Measurements from ENCODE around the gene RELB. TPM values are rescaled to one million over a fixed set of nuclear protein-coding genes. Genes with fewer than 3 reads are reported as not detected.

The RELB gene
- total and polyA plus RNA-seq, 9 of the 15 experiments (the other 6 are each of a cell fraction or from before 2014, with no cell fraction given): 0.15 to 1.1 (median 0.28) TPM; not detected in 2

DNA sequence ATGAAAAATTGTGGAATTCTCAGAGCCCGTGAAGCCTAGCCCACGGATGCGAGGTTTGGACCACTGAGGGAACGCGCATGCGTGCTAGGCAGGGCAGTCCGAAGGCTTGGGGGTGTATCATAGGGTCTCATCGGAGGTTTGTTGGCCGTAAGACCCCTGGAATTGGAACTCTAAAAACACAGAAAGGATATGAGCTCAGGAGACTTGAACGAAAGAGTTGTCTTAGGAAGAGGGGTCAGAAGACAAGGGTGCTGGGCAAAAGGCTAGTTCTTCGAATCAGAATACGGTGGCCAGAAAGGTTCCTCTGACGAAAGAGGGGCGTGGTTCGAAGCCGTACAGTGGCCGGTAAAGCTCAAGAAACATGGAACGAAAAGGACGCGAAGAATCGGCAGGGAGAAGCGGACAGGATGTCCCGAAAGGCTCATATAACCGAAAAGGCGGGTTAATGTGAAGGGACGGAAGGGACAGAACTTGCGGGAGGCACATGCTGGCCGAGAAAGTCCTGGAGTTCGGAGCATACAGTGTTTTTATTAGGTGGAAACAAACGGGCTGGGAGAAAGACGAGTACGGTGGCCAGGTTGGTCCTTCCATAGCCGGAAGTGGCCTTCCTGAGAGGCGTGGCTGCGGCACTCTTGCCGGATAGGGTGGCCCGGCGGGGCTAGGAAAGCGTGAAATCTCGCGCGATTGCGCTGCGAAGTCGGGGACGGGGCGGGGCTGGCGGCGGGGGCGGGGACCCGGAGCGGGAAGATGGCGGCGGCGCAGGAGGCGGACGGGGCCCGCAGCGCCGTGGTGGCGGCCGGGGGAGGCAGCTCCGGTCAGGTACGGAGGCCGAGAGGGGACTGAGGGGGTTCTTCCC, 46.4 kb upstream of the RELB start, which contains the start of gene CLPTM1 (continued):
- no peak for TF ChIP-seq MEF2A (IDR thresholded peaks at IDR 0.05; ENCODE audit: control insufficient read depth, low read depth, low read length)
- no peak for TF ChIP-seq ZNF146 (CRISPR knock-in tag; IDR thresholded peaks at IDR 0.05; ENCODE audit: unreplicated experiment)
- no peak for TF ChIP-seq RFX5 (IDR thresholded peaks at IDR 0.05; ENCODE audit: low read depth, low read length)
- TF ChIP-seq ZNF57 (CRISPR knock-in tag; IDR thresholded peaks at IDR 0.05): no peak
- TF ChIP-seq NFE2L1 (tag; IDR thresholded peaks at IDR 0.05; ENCODE audit: borderline replicate concordance, low read depth): no peak
- peak; percentile 84 for TF ChIP-seq RBBP5 (IDR thresholded peaks at IDR 0.05; ENCODE audit: borderline replicate concordance, insufficient read depth, low read length, poor library complexity, severe bottlenecking)
- TF ChIP-seq E2F3 (CRISPR knock-in tag; IDR thresholded peaks at IDR 0.05): no peak
- TF ChIP-seq TAF9B (IDR thresholded peaks at IDR 0.05; ENCODE audit: partially characterized antibody): peak; percentile 81
- TF ChIP-seq ZNF431 (CRISPR knock-in tag; IDR thresholded peaks at IDR 0.05): no peak
- TF ChIP-seq, protein P1, sequence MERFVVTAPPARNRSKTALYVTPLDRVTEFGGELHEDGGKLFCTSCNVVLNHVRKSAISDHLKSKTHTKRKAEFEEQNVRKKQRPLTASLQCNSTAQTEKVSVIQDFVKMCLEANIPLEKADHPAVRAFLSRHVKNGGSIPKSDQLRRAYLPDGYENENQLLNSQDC (CRISPR knock-in tag; IDR thresholded peaks at IDR 0.05): no peak
- TF ChIP-seq ARNT (IDR thresholded peaks at IDR 0.05): peak; percentile 89 to 96
- no peak for TF ChIP-seq HDAC3 (IDR thresholded peaks at IDR 0.05; ENCODE audit: borderline replicate concordance, partially characterized antibody)
- no peak for TF ChIP-seq TEAD2 (tag; IDR thresholded peaks at IDR 0.05)
- TF ChIP-seq, protein P2, sequence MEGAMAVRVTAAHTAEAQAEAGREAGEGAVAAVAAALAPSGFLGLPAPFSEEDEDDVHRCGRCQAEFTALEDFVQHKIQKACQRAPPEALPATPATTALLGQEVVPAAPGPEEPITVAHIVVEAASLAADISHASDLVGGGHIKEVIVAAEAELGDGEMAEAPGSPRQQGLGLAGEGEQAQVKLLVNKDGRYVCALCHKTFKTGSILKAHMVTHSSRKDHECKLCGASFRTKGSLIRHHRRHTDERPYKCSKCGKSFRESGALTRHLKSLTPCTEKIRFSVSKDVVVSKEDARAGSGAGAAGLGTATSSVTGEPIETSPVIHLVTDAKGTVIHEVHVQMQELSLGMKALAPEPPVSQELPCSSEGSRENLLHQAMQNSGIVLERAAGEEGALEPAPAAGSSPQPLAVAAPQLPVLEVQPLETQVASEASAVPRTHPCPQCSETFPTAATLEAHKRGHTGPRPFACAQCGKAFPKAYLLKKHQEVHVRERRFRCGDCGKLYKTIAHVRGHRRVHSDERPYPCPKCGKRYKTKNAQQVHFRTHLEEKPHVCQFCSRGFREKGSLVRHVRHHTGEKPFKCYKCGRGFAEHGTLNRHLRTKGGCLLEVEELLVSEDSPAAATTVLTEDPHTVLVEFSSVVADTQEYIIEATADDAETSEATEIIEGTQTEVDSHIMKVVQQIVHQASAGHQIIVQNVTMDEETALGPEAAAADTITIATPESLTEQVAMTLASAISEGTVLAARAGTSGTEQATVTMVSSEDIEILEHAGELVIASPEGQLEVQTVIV (CRISPR knock-in tag; IDR thresholded peaks at IDR 0.05; ENCODE audit: borderline replicate concordance): no peak
- TF ChIP-seq, protein P3, sequence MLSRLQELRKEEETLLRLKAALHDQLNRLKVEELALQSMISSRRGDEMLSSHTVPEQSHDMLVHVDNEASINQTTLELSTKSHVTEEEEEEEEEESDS (CRISPR knock-in tag; IDR thresholded peaks at IDR 0.05): no peak
- no peak for TF ChIP-seq ZNF561 (CRISPR knock-in tag; conservative IDR thresholded peaks at IDR 0.05)
- TF ChIP-seq MAZ (CRISPR knock-in tag; conservative IDR thresholded peaks at IDR 0.05 in 1 of 2, IDR thresholded peaks at IDR 0.05 in 1 of 2): 0 out of 4 replicates have a peak, but pooled peaks of 1 of the 2 experiments have one; percentile 26
- TF ChIP-seq, protein P4, sequence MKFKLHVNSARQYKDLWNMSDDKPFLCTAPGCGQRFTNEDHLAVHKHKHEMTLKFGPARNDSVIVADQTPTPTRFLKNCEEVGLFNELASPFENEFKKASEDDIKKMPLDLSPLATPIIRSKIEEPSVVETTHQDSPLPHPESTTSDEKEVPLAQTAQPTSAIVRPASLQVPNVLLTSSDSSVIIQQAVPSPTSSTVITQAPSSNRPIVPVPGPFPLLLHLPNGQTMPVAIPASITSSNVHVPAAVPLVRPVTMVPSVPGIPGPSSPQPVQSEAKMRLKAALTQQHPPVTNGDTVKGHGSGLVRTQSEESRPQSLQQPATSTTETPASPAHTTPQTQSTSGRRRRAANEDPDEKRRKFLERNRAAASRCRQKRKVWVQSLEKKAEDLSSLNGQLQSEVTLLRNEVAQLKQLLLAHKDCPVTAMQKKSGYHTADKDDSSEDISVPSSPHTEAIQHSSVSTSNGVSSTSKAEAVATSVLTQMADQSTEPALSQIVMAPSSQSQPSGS (CRISPR knock-in tag; IDR thresholded peaks at IDR 0.05): no peak
- no peak for TF ChIP-seq PRPF4 (IDR thresholded peaks at IDR 0.05; ENCODE audit: insufficient read depth, low read depth, low read length, poor library complexity, severe bottlenecking)
- TF ChIP-seq, protein P5, sequence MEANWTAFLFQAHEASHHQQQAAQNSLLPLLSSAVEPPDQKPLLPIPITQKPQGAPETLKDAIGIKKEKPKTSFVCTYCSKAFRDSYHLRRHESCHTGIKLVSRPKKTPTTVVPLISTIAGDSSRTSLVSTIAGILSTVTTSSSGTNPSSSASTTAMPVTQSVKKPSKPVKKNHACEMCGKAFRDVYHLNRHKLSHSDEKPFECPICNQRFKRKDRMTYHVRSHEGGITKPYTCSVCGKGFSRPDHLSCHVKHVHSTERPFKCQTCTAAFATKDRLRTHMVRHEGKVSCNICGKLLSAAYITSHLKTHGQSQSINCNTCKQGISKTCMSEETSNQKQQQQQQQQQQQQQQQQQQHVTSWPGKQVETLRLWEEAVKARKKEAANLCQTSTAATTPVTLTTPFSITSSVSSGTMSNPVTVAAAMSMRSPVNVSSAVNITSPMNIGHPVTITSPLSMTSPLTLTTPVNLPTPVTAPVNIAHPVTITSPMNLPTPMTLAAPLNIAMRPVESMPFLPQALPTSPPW (CRISPR knock-in tag; IDR thresholded peaks at IDR 0.05): peak; percentile 80
- peak; percentile 87 for TF ChIP-seq POLR2G (IDR thresholded peaks at IDR 0.05; ENCODE audit: low read depth, low read length)

Measured in K562 (cell line).